GM18951 (cell line): ENCODE data around the gene CRB1.

Experiments
- POLR2A ChIP-seq: IDR thresholded peaks from 4 replicates; pipeline ENCODE4 v1.6.1; 2011; ENCODE audit warnings: mild to moderate bottlenecking; ENCODE audit not compliant: insufficient read length, insufficient read depth; ENCODE audit errors: extremely low read depth
- in situ Hi-C: fragments of 300-500 bp; cut with MboI; formaldehyde crosslinking; loops from one replicate; pipeline ENCODE4 v1.12.0; 2022; ENCODE audit warnings: low sequenced_read_pairs, mixed read lengths, inconsistent platforms; ENCODE audit not compliant: unreplicated experiment

Gene CRB1

DNA sequence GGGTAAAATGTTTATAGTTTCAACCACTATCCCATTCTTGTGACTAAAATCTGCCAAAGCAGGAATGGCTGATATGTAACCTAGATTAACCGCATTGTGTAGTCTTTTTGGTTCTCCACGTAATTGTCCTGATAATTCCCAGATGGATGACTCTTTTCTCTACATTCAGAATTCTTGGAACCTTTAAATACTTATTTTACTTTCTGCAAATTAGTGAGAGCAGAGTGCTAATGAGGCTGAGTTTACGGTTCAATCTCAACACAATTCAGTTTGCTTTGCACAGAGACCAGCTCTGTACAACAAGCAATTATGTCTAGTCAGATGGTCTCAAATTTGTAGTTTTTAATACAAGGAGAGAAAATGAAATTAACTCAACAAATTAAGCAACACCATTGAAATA lies 9.1 kb downstream of the CRB1 start:
- in situ Hi-C loops: no loop called here
- no peak for TF ChIP-seq POLR2A

DNA sequence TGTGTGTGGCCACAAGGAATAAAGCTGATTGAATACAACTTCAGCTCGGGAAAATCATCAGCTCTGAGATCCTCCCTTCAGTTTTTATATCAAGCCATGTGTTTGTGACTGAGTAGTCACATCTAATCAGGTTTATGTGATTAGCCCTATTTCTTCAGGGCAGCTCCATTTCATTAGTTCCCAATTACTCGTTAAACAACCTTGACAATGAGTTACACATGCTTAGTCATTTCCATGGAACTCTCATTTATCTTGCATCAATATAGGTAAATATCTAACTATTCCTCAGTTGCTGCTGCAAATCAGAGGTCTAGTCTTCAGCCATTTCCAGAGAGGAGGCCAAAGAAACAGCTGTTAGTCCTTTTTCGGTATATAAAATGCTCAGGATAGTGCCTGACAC lies 16.3 kb downstream of the CRB1 start:
- in situ Hi-C loops: no loop called here
- no peak for TF ChIP-seq POLR2A

DNA sequence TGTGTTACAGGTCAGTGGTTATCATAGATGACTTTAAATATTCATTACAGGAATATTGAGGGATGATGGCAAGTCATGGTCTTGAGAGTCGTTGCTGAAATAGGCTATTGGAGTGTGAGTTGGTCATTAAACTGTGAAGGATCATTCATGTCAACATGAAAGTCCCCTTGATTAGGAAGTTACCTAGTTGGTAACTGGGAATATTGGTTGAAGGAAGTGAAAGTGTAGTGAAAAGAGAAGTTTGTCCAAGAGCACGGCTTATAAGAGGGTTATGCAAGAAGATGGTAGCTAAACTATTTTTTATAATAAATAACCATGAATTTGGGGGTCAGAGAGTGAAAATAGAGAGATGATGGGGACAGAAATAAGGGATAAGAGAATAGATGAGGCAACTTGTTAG lies 16.9 kb downstream of the CRB1 start:
- in situ Hi-C loops: no loop called here

DNA sequence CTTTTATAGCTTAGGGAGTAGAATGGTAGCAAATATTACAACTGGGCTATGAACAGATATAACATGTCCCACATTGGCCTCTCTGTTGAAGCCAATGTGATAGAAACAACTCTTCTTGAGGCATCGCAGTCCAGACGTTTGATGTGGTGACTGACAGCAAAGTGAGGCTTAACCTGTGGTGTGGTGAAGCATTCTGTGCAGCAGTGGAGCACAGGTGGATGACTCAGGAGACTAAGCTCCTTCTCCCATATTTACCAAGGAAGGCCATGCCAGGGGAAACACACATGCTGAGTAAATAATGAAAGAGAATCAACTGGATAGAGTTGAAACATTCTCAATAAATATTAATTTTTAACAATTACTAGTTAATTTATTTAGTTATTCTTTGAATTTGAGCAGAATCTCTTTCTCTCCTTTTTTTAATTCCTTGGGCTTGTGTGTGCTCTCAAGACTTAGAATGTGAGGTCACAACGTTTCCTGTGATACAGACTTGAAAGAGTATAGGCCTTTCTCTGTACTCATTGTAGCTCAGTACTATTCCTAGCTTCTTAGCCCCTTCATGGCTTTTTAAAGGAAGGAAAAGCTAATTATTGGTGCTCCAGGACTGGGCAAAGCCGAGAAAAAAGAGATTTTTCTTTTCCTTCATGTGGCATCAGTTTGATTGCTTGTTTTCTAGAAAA lies 17.6 kb downstream of the CRB1 start:
- TF ChIP-seq POLR2A: no peak
- in situ Hi-C loops: no loop called here

More for the DNA sequence above, 16.9 kb downstream of the CRB1 start:
- TF ChIP-seq POLR2A: no peak

DNA sequence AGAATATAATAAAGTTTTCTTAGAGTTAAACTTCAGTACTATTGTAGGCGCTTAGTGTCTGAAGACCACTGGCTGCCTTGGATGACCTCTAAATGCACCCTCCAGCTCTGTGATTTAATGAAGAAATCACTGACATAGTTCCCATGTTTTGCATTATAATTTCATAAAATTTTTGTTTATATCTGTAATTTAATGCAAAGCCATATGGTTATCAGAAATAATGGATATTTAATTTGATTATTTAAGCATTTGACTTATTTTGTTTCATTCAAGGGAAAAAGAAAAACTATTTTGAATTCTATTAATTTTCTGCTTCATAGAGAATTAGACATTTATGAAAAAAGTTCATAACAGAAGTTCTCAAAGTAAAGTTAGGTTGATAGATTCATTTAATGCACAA lies 18.6 kb downstream of the CRB1 start:
- in situ Hi-C loops: no loop called here
- no peak for TF ChIP-seq POLR2A

DNA sequence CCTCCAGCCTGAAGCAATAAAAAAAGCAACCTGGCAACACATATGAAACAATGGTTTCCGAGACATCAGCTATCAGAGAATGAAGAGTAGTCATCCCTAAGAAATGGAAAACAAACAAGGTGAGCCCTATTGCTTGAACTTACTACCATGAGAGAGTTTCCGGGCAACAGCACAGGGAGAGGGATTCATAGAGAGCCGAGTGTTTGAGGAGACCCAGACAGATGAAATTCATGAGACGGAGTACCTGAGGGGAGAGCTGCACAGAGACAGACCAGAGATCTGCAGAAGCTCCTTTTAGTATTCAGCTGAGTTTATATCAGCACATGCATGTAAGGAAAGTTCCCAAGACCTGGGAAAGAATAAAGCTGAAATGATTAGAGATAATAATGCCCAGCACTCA lies 19.8 kb downstream of the CRB1 start:
- in situ Hi-C loops: no loop called here
- no peak for TF ChIP-seq POLR2A

- in situ Hi-C loops: no loop called here
- TF ChIP-seq POLR2A: no peak
These were observed 34.7 kb downstream of the CRB1 start for GRCh38 chr1:197302775-197303174.

GRCh38 chr1:197303463-197303862 lies 35.4 kb downstream of the CRB1 start:
- in situ Hi-C loops: no loop called here
- no peak for TF ChIP-seq POLR2A

DNA sequence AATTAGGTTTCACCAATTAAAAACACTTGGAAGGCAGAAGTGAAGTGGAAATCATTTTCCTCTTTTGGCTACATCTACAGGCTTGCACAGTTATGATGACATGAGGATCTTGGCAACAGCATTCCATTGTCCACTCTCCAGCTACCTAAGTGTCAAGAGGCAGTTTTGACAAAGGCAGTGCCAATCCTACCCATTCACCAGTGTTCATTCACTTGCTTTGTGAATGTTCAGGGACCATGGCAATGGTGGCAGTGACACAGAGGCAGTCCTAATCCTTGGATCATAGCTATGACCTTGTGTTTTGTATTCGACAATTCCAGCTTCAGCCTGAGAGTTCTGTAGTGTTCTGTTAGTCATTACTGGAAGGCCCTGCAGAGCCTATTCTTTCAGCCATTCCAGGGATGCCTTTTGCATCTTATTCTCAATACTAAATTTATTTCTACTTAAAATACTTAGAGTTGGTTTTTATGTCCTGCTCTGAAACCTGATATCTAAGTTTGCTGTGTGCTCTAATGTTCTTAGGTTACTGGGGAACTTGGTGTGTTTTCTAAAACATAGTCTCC lies 36.7 kb downstream of the CRB1 start:
- TF ChIP-seq POLR2A: no peak
- in situ Hi-C loops: no loop called here

DNA sequence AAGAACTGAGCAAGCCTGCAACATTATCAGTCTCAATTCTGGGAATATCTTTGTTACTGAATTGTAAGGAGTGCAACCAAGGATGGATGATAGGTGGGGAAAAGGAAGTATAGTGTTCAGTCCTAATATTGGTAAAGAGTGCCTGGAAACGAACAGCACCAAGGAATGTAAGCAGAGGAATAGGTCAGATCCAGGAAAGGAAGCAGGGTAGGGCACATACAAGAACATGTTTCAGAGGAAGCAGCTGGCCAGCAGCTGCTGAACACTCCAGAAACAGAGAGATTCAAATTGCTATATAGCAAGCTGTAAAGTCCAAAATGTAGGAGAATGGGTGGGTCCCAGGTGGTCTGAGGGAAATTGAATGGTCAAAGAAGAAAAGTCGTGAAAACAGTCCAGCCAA lies 37.9 kb downstream of the CRB1 start:
- in situ Hi-C loops: no loop called here
- no peak for TF ChIP-seq POLR2A

DNA sequence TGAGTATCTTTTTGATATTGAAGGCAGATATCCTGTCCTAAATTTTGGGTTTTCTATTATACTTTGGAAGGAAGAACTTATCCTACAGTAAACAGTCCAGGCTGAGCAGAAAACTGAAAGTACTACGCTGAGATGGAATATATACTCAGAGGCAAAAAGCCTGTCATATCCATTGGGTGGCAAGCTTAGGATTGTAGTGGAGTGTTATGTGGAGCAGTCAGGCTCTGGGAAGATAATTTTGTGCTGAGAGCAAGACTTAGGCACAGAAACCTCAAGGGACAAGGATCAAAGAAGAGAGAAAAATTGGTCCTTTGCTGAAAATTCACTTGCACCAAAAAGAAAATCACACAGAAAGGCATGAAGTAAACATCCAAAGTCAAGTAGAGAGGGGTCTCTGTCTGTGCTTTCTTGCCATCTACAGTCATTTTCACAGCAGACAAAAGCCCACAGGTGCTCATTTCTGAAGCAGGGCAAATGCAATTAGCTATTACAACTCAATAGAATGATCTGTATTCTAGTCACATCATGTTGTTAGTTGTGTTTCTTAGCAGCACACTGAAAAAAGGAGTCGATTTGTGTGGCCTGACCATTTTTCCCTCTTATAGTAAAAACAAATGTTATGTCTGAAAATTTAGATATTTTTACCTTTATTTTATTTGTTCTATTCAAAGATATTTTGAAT lies 38.5 kb downstream of the CRB1 start:
- in situ Hi-C loops: no loop called here
- TF ChIP-seq POLR2A: no peak

- in situ Hi-C loops: no loop called here
- no peak for TF ChIP-seq POLR2A
These were observed 39.1 kb downstream of the CRB1 start for GRCh38 chr1:197307136-197307535.

GRCh38 chr1:197307551-197307950 lies 39.5 kb downstream of the CRB1 start:
- in situ Hi-C loops: no loop called here
- no peak for TF ChIP-seq POLR2A

- in situ Hi-C loops: no loop called here
These were observed 43.0 kb downstream of the CRB1 start for GRCh38 chr1:197311081-197311480.

DNA sequence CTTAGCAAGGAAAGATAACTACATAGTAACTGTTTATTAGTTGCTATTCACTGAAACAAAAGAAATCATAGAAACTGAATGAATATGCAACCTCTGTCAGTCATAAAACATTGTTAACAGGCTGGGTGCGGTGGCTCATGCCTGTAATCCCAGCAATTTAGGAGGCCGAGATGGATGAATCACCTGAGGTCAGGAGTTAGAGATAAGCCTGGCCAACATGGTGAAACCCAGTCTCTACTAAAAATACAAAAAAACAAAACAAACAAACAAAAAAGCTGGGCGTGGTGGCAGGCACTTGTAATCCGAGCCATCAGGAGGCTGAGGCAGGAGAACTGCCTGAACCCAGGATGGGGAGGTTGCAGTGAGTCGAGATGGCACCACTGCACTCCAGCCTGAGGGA lies 44.1 kb downstream of the CRB1 start:
- no peak for TF ChIP-seq POLR2A
- in situ Hi-C loops: no loop called here

More at GRCh38 chr1:197311081-197311480, 43.0 kb downstream of the CRB1 start:
- TF ChIP-seq POLR2A: no peak

DNA sequence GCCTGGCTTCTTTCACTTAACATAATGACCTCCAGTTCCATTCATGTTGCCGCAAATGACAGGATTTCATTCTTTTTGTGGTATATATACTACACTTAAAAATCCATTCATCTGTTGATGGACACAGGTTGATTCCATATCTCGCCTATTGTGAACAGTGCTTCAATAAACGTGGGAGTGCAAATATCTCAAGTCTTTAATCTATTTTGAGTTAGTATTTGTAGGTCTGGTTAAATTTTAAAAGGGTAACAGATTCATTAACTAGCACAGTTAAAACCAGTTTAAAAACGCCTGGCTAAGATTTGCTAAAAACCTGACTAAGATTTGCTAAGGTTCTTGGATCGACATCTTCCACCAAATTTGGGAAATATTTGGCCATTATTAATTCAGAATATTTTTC lies 45.7 kb downstream of the CRB1 start:
- in situ Hi-C loops: no loop called here

More for the DNA sequence above, 45.7 kb downstream of the CRB1 start:
- TF ChIP-seq POLR2A: no peak
